HEK293 (cell line): ENCODE results near the gene MOB3C.

ENCODE experiments used
- GLIS1 ChIP-seq: fragments of 450-650 bp; formaldehyde crosslinking; IDR thresholded peaks from 2 replicates; pipeline ENCODE4 v1.5.1; 2016; ENCODE audit warnings: missing biosample characterization, missing genetic modification characterization
- ZNF501 ChIP-seq: fragments of 450-650 bp; formaldehyde crosslinking; IDR thresholded peaks from 2 replicates; pipeline ENCODE4 v1.5.1; 2016; ENCODE audit warnings: missing biosample characterization, missing genetic modification characterization

DNA sequence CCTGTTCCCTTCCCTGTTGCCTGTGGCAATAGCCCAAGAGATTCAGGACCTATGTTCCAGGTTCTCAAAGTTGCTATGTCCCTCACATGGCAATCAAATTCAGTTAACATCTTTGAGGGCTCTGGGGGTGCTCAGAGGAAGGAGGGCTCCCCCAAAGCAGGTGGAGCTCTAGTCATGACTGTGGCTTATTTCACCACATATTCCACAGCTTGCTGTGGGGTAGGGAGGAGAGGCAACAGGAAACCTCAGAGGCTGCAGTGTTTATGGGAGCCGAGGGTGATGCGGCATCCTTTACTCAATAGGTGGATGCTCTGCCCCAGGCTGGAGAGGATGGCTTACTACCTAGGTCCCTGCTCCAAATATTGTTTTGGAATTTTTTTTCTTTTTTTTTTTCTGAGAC, 11.4 kb downstream of the MOB3C start:
- TF ChIP-seq ZNF501 (tag by site-specific recombination) (no peak), GLIS1 (no peak)
